ENCODE measurements around the gene NEB.

NEB gene, protein sequence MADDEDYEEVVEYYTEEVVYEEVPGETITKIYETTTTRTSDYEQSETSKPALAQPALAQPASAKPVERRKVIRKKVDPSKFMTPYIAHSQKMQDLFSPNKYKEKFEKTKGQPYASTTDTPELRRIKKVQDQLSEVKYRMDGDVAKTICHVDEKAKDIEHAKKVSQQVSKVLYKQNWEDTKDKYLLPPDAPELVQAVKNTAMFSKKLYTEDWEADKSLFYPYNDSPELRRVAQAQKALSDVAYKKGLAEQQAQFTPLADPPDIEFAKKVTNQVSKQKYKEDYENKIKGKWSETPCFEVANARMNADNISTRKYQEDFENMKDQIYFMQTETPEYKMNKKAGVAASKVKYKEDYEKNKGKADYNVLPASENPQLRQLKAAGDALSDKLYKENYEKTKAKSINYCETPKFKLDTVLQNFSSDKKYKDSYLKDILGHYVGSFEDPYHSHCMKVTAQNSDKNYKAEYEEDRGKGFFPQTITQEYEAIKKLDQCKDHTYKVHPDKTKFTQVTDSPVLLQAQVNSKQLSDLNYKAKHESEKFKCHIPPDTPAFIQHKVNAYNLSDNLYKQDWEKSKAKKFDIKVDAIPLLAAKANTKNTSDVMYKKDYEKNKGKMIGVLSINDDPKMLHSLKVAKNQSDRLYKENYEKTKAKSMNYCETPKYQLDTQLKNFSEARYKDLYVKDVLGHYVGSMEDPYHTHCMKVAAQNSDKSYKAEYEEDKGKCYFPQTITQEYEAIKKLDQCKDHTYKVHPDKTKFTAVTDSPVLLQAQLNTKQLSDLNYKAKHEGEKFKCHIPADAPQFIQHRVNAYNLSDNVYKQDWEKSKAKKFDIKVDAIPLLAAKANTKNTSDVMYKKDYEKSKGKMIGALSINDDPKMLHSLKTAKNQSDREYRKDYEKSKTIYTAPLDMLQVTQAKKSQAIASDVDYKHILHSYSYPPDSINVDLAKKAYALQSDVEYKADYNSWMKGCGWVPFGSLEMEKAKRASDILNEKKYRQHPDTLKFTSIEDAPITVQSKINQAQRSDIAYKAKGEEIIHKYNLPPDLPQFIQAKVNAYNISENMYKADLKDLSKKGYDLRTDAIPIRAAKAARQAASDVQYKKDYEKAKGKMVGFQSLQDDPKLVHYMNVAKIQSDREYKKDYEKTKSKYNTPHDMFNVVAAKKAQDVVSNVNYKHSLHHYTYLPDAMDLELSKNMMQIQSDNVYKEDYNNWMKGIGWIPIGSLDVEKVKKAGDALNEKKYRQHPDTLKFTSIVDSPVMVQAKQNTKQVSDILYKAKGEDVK (N-terminal part only)

DNA sequence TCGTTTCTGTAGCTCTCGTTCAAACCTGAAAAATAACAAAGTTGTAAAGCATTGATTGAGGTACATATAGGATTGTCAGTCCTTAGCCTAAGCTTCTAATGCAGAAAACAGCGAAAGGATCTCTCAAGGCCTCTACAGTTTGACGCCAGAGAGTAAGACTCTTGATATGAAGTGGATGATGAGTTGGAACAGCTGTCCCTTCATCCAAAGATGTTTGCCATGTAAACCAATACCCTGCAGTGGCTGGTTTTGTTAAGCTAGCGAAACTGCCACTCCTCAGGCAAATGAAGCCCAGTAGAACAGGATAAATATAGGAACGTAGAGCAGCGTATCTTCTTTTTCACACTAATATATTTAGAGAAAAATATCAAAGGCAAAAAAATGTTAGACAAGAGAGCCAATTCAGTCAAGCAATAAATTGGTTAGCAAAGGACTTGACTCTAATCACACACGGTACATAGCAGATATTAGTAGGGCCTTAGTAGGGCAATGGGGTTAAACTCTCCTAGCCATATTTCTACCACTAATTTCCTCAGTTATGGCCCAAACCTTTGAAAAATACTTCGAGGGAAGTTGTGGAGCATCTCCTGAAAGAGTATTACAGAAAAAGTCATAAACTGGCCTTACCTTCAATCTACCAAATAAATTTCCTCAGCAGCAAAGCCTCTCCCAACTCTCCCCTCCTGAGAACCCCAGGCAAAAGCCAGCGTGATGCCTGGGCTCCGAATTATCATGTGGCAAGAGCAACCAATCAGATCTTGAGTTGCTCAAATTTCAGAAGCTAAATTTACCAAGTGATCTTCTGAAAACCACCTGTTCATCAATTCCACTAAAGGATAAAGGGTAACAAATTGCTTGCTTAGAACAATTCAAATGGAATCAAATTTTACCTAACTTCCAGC is at the start of gene NEB:
TSS of gene NEB (minus strand) at position 706 of the 902 bp plus-strand sequence. CDS start 1,320 bp downstream, outside the sequence.
- no peak for DNase-seq (ENCODE audit: low read depth, low spot score)

DNA sequence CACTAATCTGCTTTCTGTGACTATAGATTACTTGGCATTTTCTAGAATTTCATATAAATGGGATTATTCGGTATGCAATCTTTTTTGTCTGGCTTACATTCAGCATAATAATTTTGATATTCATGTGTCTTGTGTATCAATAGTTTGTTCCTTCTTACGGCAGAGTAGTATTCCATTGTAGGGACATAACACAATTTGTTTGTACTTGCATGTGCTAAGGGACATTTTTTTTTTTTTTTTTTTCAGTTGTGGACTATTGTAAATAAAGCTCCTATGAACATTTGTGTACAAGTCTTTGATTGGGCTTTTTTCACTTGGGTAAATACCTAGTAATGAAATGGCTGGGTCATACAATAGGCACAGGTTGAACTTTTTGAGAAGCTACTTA is 48.9 kb upstream of the NEB start:
- DNase-seq (ENCODE audit: low read depth, low spot score): no peak

DNA sequence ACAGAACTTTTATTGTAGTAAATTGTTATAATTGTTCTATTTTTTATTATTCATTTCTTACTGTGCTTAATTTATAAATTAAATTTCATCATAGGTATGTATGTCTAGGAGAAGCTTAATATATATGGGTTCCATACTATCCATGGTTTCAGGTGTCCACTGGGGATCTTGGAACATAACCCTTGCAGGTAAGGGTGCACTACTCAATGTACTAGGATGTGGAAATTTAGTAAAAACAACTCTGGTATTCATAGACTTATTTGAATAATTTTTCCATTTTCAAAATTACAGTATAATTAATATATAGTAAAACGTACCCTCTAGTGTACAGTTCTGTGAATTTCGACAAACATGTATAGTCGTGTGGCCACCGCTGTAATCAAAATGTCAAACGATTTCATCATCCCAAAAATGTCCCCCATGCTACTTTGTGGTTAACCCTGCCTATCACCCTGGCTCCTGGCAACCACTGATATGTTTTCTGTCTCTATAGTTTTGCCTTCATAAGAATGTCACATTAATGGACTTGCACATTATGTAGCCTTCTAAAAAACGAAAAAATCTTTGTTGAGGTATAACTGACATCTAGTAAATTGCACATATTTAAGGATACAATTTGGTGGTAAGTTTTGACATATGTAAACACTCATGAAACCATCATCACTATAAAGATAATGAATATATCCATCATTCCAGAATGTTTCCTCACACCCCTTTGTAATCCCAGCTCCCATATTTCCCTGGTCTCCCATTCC is 48.3 kb upstream of the NEB start:
- no peak for DNase-seq (ENCODE audit: low read depth, low spot score)

DNA sequence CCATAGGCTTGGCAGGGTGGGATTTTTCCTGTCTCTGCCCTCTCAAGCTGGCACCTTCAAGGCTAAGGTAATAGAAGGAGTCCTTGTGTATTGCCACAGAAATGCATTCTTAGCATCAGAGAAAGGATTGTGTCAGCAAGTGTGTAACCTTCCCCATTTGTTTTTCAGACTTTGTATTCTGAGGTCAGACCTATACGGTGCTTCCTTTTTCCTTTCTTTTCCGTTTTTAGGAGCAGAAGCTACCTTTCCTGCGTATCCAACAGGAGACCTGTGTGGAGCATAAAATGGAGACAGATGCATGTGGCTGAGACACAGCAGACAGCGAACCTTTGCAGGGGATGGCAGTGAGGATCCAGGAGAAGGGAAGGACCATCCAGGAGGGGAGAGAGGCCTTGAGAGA is 47.4 kb upstream of the NEB start:
- no peak for DNase-seq (ENCODE audit: low read depth, low spot score)

DNA sequence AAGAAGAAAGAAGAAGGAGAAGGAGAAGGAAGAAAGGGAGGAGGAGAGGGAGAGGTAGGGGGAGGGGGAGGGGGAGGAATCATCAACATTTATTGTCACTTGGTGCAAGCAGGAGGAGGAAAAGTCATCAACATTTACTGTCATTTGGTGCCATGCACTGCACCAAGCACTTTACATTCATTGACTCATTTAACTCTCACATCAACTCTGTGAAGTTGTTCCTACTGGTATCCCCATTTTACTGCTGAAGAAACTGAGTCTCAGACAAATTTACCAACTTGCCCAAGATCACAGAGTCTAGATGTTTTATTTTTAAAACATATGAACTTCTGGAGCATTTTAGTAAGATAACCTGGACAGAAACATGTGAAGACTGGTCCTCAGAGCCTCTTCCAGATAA is 46.7 kb upstream of the NEB start:
- DNase-seq (ENCODE audit: low read depth, low spot score): no peak

DNA sequence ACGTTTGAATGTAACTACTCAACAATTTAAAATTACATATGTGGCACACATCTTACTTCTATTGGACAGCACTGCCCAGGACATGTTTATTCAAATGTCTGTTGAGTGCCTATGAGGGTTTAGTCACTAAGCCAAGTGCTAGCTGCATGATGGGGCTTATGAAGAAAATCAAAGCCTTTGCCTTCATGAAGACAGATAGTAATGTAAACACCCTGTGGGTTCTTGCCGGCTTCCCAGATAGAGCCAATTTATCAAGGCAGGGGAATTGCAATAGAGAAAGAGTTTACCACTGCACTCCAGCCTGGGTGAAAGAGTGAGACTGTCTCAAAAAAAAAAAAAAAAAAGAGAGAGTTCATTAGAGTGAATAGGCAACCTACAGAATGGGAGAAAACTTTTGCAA is 43.7 kb upstream of the NEB start:
- DNase-seq (ENCODE audit: low read depth, low spot score): no peak

DNA sequence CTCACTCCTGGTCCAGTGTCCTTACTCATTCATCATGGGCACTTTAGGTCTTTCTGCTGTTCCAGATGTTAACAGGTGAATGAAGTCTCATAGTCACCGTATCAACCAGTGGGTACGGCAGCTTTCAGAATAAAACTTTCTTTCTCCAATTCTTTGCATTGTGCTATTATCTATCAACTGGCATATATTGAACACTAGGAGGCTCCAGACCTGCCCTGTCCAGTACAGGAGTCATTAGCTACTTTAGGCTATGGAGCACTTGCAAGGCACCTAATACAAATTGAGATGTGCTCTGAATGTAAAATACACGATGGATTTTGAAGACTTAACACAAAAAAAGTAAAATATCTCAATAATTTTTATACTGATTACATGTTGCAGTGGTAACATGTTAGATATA is 43.2 kb upstream of the NEB start:
- DNase-seq (ENCODE audit: low read depth, low spot score): no peak

DNA sequence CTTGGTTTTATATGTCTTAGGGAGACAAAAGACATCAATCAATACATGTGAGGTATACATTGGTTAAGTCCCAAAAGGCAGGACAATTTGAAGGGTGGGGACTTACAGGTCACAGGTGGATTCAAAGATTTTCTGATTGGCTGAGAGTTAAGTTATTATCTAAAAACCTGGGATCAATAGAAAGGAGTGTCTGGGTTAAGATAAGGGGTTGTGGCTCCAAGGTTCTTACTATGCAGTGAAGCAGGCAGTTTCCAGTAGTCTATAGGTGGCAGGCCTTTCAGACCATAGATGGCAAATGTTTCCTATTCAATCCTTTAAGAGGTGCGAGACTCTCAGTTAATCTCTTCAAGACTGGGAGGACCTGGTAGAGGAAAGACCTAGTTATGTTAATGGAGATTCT is 42.1 kb upstream of the NEB start:
- no peak for DNase-seq (ENCODE audit: low read depth, low spot score)

DNA sequence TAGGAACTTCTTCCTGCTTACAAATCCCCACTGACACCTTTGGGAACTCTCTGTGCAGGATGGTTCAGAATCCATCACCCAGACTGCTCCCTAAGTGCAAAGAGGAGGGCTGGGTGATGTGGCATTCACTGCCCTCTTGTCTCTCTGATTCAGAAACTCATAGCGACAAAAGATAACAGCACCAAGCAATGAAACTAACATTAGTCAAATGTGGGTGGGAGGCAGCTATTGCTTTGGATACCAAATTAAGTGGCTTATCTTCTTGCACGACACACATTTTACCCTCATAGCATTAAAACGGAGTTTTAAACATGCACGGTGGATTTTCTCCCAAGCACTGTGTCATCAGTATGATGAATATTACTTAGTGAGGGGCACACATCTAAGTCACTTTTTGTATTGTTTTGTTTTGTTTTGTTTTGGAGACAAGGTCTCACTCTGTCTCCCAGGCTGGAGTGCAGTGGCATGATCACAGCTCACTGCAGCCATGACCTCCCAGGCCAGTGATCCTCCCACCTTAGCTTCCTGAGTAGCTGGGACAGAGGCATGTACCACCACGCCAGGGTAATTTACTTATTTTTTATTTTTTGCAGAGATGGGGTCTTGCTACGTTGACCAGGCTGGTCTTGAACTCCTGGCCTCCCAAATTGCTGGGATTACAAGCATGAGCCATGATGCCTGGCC is 40.9 kb upstream of the NEB start:
- DNase-seq (ENCODE audit: low read depth, low spot score): no peak

DNA sequence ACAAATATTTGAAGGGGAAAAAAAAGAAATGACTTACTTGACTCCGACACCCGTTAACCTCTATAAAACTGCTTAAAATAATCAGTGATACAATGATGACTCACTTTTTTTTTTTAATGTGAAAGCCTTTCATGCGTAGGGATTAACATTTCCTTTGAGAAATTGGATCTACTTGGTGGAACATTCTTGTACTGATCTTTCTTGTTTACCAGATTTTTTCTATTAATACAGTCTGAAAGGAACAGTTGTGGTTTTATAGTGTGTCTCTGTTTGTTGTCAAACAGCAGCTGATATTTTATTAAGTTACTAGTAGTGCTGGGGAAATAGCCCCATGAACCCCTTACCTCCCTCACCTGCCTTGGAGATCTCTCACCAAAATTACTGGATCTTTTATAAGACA is 40.2 kb upstream of the NEB start:
- no peak for DNase-seq (ENCODE audit: low read depth, low spot score)

DNA sequence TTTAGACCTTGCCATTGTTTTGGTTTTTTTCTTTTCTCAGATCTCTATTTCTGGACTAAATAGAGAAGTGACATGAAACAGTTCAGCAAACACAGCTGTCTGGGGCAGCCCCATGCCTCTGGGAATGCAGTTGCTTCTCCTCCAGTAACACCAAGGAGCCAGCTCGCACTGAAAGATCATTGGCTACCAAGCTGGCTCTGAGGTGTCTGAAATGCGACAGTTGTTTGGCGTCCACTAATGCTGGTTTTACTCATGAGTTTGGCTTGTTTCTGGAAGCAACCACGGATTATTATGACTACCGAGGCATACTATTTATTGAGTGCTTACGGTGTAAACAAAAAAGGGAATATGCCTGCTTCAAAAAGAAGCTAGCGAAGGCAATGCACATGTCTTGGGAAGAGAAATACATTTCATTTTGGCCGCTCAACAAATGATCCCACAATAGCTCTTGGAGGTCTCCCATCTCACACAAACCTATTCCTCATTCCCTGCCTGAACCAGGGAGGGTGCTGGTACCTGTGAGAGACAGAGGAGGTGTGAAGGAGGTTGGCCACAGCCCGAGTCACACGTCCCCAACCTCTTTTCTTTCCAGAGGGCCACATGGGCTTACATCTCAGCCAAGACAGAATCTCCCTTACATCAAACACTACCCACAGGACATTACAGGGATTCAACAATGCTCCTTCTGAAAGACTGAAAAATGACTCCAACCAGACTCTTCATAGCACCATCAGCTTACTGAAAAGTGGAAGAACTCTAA is 37.5 kb upstream of the NEB start:
- DNase-seq (ENCODE audit: low read depth, low spot score): no peak

DNA sequence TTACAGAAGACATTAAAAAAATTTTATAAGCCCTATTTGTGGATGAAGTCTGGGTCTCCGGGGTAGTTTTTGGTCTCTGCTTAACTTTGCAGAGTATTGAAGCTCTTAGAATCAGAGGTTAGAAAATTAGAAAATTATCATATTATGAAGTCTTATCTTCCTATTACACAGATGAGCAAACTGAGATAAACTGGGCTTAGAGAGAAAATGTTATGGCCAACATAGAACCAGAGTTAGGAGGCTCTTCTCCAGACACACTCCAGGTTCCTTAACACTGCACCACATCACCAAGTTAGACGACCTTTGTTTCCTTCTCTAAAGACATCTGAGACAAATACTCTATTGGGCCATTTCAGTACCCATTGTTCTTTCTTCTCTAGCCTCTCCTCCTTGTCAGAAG is 36.7 kb upstream of the NEB start:
- DNase-seq (ENCODE audit: low read depth, low spot score): no peak

DNA sequence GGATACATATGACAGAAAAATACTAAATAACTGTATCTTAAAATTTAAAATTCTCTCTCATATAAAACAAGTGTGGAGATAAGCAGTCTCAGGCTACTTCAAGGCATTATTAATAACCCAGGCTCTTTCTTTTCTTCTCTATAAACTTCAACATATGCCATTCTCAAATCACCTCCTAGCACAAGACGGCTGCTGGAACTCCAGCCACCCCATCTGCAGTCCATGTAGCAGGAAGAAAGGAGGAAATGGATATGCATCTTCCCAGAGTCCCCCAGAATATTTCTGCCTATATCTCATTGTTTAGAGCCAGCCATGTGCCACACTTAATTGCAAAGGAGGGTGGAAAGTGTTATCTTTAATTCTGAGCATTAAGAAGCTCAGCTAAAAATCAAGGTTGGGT is 35.3 kb upstream of the NEB start:
- no peak for DNase-seq (ENCODE audit: low read depth, low spot score)

DNA sequence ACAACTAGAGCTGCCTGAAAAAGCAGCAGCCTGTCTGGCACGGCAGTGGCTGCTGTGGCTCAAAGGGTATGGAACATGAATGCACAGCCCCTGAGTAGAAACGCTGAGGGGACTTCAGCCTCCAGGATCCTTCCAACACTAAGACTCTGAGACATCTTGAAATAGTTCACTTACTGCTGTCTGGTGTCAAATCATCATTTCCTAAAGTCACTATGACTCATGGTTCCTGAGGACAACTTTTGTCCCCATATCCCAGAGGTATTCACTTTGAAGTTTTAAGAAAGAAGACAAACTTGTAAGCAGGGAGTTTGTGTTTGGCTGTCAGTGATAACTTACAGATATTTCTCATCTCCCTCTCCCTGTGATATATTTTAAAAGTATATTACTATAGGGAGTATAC is 33.3 kb upstream of the NEB start:
- DNase-seq (ENCODE audit: low read depth, low spot score): no peak

DNA sequence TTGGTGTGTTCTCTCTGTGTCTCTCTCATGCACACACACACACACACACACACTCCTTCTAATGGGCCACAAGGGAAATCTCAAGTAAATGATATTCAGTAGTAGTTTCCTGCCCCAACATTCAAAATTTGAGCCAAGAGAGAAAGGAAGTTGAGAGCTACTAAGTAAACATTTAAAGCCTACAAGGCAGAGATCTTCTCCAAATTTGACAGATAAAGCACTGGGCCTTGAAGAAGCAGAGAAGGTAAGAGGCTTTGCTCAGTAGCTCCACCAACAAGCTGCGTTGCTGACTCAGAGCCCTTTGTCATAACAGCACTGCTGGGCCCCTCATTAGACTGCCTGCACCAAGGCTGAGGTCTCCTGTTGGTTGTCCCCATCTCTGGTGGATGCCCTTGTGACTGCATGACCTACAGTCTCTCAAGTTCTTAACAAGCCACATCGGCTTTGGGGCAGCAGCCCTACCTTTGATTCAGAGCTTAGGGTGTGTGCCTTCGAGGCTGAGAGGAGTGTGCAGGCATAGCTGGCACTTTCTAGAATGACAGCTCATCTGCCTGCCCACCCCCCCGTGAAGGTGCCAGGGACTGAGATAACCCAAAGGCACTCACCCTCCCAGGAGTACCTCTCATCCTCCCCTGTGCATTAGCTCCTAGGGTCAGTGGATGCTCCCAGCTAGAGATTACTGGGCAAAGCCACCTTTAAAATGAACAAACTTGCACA is 32.3 kb upstream of the NEB start:
- no peak for DNase-seq (ENCODE audit: low read depth, low spot score)

DNA sequence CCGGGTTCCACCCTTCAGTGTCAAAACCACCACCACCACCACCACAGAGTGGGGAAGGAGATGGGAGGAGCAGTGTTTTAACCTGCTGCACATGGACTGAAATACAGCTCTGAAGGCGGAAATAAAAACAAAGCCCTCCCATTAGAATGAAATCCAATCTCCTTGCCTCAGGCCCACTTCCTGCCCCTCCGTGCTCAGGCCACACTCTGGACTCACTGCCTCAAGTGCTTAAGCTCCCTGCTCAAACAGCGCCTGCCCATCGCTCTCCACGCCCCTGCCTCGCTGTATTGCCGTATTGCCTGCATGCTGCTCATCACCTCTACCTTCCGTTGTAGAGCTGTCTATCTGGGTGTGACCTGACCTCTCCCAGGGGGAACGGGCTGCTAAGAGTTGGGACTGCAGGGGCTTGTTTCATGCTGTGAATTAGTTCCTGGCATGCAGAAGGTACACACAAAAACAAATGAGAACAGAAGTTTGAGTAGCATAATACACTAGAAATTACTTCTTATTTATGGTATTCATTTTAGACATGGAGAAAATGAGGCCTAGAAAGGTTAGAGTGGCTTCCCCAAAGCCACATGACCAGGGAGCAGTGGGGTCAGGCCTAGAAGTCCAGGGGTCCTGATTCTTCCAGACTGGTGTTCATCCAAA is 31.6 kb upstream of the NEB start:
- DNase-seq (ENCODE audit: low read depth, low spot score): no peak

DNA sequence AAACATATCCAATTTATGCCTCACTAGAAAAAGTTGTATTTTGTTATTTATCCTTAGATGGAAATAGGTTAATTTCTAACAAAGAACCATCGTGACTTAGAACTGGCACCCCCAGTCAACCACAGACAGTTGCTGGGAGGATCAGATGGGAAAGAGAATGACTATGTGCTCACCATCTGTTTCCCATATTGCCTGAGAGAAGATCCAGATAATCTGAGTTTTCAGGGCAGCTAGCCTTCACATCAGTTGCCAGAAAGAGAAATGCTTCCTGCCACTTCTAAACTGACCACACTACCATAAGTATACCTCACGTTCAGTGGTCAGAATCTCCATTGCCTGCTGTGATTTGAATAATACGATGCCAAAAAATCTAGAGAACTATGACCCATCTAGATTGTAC is 28.4 kb upstream of the NEB start:
- DNase-seq (ENCODE audit: low read depth, low spot score): no peak

DNA sequence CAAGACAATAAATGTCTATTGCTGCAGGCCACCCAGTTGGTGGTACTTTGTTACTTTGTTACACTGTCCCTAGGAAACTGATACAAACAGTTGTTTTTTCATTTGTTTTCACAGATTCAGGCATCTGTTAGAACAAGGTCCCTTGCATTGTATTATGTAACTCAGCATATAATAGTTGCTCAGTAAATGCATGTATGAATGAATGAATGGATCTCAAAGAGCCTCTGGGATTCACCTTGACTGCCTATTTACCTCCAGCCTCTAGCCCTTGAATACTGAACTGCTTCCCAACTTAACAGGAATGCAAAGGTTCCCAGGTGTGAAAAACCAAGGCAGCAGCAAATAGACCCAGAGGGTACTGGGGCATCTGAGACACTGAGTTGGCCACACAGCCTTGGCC is 27.4 kb upstream of the NEB start:
- no peak for DNase-seq (ENCODE audit: low read depth, low spot score)
